Measurements from ENCODE around the gene BCAS1.

The BCAS1 gene

DNA sequence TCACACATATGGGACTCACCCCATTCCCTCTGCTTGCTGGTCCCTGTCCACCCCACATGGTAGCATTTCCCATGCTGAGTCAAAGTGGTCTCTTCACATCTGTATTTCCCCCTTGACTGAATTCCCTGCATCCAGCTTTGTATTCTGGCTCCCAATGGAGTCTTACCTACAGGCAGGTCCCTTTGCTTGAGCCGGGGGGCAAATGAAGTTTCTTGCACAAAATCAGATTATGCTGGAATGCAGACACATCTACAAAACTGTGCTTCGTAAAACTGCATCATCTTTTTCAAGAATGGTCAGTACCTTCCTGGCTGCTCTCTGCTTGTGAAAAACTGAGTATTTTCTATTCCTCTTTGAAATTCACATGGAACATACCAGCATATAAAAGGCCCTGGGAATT lies 32.1 kb upstream of the BCAS1 start:
- DNase-seq (ENCODE audit: low spot score), result no peak

DNA sequence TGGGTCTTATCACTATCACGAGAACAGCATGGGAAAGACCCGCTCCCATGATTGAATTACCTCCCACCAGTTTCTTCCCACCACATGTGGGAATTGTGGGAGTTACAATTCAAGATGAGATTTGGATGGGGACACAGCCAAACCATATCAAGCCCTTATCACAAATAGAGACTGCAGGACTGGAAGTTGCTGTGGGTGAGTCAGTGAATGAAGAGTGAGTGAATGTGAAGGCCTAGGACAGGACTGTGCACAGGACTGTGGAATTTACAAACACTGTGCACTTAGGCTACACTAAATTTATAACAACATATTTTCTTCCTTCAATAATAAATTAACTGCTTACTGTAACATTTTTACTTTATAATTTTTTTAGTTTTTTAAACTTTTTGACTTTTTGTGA lies 30.2 kb upstream of the BCAS1 start:
- no peak for DNase-seq (ENCODE audit: low spot score)

DNA sequence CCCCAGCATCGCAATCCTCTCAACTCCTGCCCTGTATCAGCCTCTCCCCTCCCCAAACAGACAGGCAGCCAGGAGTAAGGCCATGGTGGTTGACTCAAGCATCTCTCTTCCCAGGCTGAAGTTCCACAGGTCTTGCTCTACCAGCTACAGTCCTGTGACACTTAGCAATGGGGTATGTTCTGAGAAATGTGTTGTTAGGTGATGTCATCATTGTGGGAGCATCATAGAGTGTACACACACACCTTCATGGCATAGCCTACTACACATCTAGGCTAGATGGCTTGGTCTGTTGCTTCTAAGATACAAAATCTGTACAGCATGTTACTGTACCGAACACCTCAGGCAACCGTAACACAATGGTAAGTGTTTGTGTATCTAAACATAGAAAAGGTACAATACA lies 29.5 kb upstream of the BCAS1 start:
- no peak for DNase-seq (ENCODE audit: low spot score)

DNA sequence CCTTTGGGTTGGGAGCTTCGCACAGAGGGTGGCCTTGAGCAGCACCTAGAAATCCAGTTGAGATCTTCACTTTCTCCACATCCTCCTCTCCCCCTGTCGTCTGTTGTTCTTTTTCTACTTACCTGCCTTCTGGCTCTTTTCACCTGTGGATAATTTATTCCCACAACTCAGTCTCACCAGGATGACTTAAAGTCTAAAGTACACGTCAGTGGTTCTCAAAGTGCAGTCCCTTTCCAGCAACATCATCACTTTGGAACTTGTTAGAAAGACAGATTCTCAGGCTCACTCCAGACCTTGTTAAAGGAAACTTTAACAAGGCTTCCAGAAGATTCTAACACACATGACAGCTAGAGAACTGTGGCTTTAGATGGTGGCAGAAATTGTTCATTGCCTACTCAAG lies 27.7 kb upstream of the BCAS1 start:
- no peak for DNase-seq (ENCODE audit: low spot score)

DNA sequence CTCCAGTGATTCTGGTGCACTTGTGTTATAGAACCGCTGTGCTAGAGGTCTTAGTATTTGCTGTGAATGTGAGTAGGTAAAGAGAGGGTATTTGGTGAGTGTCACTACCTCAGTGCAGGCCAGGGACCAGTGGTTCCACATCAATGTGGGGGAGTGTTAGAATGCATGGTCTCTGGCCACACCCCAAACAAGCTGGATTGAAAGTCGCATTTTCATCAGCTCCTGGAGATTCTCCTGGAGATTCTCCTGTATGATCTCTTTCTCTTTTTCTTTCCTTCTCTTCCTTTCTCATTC lies 26.8 kb upstream of the BCAS1 start:
- no peak for DNase-seq (ENCODE audit: low spot score)

DNA sequence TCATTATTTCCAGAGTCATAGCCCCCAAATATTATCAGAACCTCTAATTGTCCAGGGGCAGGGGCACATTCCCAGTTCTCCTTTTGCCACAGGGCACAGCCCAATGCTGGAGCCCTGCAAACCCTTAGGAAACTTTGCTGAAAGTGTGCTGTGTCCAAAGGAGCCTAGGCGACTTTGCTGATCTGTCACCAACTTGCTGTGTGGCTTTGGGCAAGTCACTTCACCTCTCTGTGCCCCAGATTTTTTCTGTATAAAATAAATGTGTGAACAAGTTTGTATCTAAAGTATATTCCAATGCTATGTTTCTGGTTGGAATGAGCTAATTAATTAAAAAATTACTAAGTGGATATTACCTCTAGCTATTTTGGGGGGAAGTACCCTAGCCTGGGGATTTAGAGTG lies 25.4 kb upstream of the BCAS1 start:
- no peak for DNase-seq (ENCODE audit: low spot score)

DNA sequence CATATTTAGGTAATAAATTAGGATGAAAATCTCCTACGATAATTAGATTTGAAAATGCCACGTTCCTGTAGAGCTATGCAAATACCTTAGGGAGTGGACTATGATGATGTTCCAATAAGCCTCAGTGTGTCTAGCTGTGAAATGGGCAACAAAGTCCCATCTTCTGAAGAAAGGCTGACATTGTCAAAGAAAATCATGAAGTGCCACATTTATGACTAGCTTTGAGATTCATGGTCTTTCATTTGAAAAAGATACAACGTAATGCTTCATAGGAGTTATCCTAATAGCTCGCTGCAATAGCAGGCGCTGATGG lies 23.8 kb upstream of the BCAS1 start:
- no peak for DNase-seq (ENCODE audit: low spot score)

DNA sequence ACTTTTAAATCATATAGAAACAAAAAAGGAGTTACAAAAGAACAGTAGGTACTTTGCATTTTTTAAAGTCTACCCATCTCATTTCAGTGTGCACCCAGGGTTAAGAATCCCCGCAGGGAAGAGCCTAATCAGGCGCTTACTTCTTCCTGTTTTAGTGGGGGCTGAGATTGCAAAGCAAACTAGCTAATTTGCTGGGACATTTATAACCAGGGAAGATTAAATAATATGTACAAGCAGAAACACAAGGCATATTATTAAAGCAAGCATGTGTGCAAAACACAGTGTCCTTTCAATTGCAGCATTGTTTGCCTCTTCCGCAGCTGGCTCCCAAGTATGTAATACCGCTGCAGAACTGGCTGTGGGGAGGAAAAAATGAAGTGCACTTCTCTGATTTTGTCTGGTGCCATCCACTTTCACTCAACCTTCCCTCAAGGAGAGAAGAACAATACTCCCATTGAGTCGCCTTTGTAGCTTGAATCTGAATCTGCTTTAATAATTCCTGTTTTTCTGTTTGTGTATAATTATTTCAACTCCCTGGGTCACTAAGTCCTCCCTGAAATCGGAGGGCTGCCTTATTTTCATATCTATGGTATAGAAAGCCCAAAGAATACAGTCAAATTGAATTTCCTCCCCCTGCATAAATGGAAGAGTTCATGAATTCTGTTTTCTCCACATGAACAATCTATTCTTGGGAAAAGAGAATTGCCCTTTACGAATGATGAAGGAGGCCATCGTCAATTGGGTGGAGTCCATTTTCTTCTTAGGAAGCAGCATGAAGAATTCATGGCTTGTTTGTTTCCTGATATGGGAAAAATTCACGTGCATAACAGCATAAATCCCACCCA lies 23.3 kb upstream of the BCAS1 start:
- DNase-seq (ENCODE audit: low spot score), result no peak

DNA sequence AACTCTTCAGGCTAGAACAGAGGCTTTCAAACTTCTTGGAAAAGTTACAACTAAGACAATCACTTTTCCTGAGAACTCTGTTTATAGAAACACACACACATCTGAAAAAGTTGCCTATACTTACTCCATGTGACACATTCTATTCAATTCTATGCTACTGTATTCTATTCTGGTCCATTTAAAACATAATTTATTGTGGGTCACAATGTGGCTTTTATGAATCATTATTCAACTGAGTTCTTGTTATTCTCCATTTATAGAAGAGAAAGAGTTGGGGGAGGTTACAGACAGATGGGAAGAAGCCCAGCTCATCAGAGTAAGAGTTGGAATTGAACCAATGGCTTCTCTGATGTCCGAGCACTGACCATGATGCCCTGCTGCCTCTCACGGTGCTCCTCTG lies 21.6 kb upstream of the BCAS1 start:
- no peak for DNase-seq (ENCODE audit: low spot score)

DNA sequence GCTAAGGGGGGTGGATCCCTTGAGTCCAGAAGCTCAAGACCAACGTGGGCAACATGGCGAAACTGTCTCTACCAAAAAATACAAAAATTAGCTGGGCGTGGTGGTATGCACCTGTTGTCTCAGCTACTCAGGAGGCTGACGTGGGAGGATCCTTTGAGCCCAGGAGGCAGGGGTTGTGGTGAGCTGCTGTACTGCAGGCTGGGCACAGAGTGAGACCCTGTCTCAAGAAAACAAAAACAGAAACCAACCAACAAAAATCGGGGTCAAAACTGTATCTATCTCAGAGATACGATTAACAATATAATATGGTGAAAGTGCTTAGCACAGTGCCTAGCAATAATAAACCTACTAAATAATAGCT lies 20.7 kb upstream of the BCAS1 start:
- DNase-seq (ENCODE audit: low spot score), result no peak

DNA sequence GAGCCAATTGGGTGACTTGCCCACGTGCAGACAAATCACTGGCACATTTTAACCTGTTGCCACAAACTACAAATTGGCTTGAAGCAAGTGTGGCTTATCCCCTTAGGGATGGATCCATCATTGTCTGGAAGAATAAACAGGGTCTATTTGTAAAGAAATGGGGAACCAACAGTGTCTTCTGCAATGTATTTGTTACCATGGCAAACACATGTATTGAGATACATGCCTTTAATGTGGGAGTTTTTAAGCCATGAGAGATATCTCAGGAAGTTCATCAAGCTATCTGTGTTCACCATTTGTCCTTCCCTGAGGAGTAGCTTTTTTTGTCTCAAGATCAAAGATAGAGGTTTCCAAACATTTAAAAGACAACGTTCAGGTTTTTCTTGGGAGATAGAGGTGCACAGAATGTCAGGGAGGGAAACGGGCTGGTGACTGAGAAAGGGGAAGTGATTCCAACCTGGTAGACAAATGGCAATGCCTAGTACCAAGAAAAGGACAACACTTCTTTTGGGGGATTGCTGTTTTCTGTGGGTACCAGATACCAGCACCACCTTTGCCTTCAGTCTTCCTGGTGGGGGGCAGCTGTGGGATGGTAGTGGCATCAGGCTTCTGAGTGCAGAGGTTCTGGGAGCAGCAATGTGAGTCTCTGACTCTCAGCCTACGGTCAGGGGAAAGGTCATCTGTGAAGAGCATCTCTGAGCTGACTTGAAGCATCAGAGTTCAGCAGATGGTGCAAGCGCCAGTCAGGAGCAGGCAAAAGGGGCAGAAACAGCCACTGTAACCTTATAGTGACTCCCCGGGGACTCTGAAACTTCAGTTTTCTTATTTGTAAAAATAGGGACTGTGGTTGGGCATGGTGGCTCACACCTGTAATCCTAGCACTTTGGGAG lies 20.1 kb upstream of the BCAS1 start:
- no peak for DNase-seq (ENCODE audit: low spot score)

DNA sequence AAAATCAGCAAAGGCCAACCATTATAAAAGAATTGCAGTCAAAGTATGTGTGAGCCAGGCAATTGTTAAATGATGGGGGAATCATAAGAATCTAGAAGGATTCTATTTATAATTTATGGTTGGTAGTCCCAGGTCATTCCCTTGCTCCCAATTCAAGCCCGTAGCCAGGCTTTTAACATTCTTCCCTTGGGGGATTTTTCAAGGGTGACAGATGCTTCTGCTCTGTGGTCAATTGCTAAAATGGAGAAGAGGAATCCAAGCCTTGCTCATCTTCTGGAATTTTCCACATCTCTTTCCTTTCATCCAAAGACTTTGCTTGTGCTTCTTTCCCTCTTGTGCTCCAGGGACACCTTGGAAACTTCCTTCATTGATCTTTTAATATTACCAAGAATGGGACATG lies 18.0 kb upstream of the BCAS1 start:
- no peak for DNase-seq (ENCODE audit: low spot score)

DNA sequence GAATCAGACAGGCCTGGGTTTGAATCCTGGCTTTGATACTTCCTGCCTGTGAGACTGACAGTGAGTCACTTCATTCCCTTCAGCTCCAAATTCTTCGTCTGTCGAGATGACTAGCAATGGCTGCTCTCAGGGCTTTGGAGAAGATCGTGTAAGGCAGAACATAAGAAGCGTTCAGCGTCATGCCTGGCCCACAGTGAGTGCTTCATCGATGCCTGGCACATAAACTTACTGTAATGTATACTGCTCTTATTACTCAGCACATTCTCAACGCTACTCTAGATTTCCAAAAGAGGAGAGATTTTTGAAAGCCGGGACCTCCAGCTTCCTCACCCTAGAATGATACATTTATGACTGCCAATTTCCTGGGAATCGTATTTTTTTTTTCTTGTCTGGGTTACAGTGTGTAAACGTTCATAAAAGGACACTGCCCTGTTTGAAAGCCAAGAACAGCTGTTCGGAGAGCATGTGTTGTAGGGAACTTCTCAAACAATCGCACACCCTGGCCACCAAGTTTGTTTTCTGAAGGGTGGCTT lies 16.2 kb upstream of the BCAS1 start:
- DNase-seq (ENCODE audit: low spot score), result no peak

DNA sequence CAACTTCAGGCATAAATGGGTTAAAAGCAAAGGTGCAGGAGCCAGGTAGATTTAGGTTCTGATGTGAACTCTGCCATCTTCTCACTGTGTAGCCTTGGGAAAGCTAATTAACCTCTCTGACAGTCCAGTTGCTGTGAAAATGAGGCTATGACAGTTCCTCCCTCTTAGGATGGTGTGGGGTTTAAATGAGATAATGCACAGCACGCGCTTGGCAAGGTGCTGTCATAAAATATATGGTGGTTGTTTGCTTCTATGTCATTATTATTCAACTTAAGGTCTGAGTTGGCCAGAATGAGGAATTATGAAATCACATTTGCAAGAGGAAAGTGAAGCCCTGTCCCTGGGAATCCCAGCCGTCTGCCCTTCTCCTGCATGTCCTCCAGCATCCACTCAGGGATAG lies 15.5 kb upstream of the BCAS1 start:
- DNase-seq (ENCODE audit: low spot score), result no peak

DNA sequence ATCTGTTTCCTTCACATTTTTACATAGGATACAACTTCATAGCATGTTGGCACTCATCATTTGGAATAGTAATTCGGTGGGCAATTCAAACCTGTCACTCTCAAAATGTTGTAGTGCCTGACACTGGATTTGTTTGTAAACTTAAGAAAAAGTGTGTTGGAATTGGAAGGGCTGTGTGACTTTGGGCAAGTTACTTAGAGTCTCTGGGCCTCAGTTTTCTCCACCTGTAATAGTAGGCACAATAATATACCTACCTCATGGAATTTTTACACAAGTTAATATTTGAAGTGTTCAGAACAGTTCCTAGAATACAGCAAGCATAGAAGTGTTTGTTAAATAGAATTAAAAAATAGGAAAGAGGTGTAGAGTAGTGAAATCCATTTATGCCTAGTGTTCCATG lies 15.0 kb upstream of the BCAS1 start:
- DNase-seq (ENCODE audit: low spot score), result no peak

DNA sequence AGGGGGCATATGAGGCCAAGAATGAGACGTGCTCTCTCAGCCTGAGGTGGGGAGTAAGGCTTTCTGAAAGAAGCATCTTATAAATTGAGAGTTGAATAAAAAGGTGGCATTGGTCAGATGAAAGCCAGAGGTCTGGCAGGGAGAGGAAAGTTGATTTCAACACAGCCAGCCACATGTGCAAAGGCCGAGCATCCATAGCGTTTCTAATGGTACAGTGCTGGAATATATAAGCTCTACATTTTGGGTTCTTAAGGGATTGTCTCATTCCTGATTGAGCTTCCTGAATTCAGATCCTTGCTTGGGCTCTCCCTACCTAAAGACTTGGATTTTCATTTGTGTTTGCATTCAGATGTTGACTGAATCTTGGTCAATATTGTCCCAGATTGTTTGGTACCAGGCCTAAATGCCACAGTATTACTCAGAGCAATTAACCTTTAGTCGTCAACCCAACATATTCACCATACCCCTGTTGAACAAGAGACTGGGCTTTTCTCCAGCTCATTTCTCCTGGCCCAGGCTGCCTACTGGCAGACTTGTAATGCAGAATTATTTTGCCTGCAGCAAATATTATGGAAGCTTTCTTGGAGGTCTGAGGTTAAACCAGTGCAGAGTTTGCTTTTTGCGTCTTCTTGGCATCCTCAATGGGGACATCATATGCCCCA lies 14.5 kb upstream of the BCAS1 start:
- no peak for DNase-seq (ENCODE audit: low spot score)

DNA sequence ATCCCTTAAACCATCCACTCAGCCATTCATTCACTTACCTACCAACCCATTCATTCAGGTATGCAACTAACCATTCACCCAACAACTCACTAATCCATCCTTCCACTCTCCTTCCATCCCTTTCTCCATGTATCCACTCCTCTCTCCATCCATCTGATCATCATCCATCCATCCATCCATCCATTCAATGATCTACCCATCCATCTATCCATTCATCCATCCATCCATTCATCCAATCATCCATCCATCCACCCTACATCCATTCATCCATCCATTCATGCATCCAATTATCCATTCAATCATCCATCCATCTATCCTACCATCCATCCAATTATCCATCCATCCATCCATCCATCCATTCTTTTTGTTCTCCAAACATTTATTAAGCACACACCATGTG lies 13.8 kb upstream of the BCAS1 start:
- no peak for DNase-seq (ENCODE audit: low spot score)

DNA sequence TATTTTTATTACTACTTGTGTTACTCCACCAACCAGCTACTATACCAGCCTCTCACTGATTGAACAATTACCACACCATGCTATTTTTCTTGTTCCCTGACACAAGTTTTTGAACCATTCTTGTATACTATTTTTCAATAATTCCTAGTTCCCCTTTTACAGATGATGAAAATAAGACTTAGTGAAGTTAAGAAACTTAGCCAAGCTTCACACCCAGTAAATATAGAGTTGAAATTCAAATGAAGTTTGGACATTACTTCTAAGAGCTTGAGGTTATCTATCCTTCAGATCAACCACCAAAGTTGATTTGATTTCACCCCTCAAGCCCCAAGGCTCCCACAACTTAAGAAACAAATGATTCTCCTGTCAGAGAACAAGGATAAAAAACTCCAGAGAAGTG lies 13.1 kb upstream of the BCAS1 start:
- DNase-seq (ENCODE audit: low spot score), result no peak

DNA sequence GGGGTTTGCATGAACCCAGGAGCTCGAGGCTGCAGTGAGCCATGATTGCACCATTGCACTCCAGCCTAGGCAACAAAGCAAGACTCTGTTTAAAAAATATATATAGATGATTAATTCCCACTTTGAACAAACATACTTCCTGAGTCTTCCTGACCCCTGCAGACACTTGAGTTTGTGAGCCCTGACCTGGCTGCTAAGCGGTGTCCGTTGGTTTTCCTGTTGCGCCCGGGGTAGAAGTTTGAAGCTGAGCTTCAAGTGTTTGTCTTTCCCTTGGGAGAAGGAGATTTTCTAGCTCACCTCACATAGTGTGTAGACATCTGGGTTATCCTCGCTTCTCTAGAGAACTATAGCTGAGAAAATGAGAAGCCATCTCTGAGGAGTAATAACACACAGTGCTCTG lies 11.7 kb upstream of the BCAS1 start:
- DNase-seq (ENCODE audit: low spot score), result no peak

DNA sequence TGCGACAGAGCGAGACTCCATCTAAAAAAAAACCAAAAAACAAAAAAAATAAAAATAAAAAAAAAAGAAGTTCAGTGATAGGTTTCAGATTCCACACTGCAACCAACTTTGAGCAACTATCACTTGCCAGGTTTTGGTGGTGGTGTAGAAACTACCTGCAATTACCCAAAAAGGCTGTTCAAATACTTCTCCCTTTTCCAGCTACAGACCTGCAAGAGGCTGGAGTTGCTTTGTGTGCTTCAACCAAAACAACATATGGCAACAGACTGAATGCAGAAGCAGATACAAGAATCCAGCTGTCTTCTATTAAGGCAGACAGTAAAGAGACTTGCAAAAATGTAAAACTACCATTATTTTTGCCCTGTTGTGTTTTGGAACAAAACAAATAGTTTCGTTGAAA lies 9.3 kb upstream of the BCAS1 start:
- DNase-seq (ENCODE audit: low spot score), result no peak

DNA sequence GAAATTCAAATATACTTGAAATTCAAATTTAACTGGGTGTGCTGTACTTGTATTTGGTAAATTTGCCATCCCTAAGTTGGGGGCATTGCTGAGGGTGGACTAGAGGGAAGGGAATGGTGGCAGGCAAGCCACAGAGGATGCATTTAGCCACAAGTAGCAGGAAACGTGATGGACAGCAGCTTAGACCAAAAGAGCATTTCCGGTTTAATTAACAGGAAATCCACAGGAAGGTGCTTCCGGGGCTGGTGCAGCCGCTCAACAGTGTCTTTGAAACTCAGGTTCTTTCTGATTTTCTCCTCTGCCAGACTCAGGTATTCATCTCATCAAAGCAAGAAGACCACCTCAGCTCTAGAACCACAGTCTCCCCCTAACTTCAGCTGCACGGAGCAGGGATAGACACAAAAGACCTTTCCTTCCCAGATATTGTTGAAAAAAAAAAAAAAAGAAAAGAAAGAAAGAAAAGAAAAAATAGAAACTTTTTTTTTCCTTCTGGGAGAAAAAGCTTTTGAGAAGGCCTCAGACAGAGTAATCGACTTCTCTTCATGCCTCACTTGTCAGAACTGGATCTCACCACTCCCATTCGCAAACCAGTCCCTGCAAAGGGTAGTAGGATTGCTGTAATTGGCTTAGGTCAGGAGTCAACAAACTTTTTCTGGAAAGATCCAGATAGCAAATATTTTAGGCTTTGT lies 8.0 kb upstream of the BCAS1 start:
- DNase-seq (ENCODE audit: low spot score), result peak; percentile 75

DNA sequence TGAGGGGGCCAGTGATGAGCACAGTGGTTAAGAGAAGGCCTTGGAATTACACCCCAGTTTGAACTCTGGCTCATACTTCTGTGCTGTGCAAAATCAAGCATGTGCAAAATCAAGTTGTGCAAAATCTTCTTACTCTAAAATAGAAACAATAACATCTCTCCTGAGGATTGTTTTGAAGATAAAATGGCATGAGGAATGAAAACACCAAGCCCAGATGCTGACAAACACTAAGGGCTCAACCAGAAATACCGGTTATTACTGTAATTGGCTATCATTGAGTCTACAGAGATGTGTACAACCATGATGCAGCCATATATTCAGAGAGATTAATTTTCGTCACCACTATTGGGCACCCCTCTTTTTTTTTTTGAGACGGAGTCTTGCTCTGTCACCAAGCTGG lies 5.9 kb upstream of the BCAS1 start:
- no peak for DNase-seq (ENCODE audit: low spot score)

DNA sequence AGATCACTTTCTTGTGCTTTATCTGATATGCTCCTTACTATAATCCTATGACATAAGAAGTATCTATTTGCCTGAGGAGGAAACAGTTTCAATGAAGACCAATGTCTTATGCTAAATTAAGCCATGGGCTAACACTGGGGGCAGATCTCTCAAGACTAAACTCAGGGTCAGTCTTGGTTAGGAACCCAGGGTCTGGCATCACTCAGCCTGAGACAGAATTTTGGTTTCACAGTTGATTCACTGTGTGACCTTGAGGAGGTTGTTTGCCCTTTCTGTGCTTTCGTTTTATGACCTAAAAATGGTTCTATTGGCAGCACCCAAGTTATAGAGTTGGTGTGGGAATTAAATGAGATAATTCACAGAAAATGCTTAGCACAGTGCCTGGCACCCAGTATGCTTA lies 4.9 kb upstream of the BCAS1 start:
- no peak for DNase-seq (ENCODE audit: low spot score)
